Stimulated activated CD4-positive, alpha-beta T cell treated with anti-CD3 and anti-CD28 coated beads, Interleukin-2, amount 100 ng/mL, for 24 hours (primary cell): Measurements from ENCODE around the gene PLEKHG5.

Experiments
- DNase-seq, 2 donors: peaks; one replicate each; pipeline ENCODE4 v3.0.0-alpha.2; 2020

Gene PLEKHG5

GRCh38 chr1:6491480-6491962 is at the start of gene PLEKHG5:
Gene PLEKHG5 (minus strand): TSS chr1:6491667. CDS start chr1:6477571, 14,096 bp downstream.
- DNase-seq = peak in 1 of 2 donors; percentile 19

GRCh38 chr1:6538956-6539355 is 47.5 kb upstream of the PLEKHG5 start:
- DNase-seq = no peak

- no peak for DNase-seq
Measured at GRCh38 chr1:6536291-6536690, 44.8 kb upstream of the PLEKHG5 start.

GRCh38 chr1:6535214-6535613 is 43.7 kb upstream of the PLEKHG5 start:
- DNase-seq = no peak

- no peak for DNase-seq
Measured at GRCh38 chr1:6534248-6534822, 42.9 kb upstream of the PLEKHG5 start.

GRCh38 chr1:6531996-6532395 is 40.5 kb upstream of the PLEKHG5 start:
- no peak for DNase-seq

GRCh38 chr1:6530504-6531160 is 39.2 kb upstream of the PLEKHG5 start:
- no peak for DNase-seq

- DNase-seq = no peak
Measured at GRCh38 chr1:6528492-6528891, 37.0 kb upstream of the PLEKHG5 start.

- no peak for DNase-seq
Measured at GRCh38 chr1:6526316-6526715, 34.8 kb upstream of the PLEKHG5 start.

GRCh38 chr1:6523566-6523965 is 32.1 kb upstream of the PLEKHG5 start:
- no peak for DNase-seq

GRCh38 chr1:6521536-6521935 is 30.1 kb upstream of the PLEKHG5 start:
- no peak for DNase-seq

- DNase-seq = no peak
Measured at GRCh38 chr1:6519935-6520671, 28.6 kb upstream of the PLEKHG5 start.

- DNase-seq = no peak
Measured at GRCh38 chr1:6519491-6519934, 28.0 kb upstream of the PLEKHG5 start.

GRCh38 chr1:6517435-6517851 is 26.0 kb upstream of the PLEKHG5 start:
- no peak for DNase-seq

GRCh38 chr1:6515771-6516170 is 24.3 kb upstream of the PLEKHG5 start:
- no peak for DNase-seq

- no peak for DNase-seq
Measured at GRCh38 chr1:6513320-6513801, 21.9 kb upstream of the PLEKHG5 start.

- DNase-seq = no peak
Measured at GRCh38 chr1:6512908-6513280, 21.4 kb upstream of the PLEKHG5 start.

- no peak for DNase-seq
Measured at GRCh38 chr1:6512245-6512907, 20.9 kb upstream of the PLEKHG5 start.

GRCh38 chr1:6511561-6512244 is 20.2 kb upstream of the PLEKHG5 start:
- DNase-seq = no peak

GRCh38 chr1:6511056-6511455 is 19.6 kb upstream of the PLEKHG5 start:
- no peak for DNase-seq

- no peak for DNase-seq
Measured at GRCh38 chr1:6510493-6510892, 19.0 kb upstream of the PLEKHG5 start.

- no peak for DNase-seq
Measured at GRCh38 chr1:6509919-6510291, 18.4 kb upstream of the PLEKHG5 start.
